Endometrial microvascular endothelial cells (primary cell): ENCODE results near the gene ISM1. TPM values are rescaled to one million over a fixed set of nuclear protein-coding genes. Genes with fewer than 3 reads are reported as not detected.

Experiments
- in situ Hi-C: cut with HindIII; loops from 2 replicates; pipeline ENCODE4 v1.10.0; 2017; ENCODE audit warnings: low sequenced_read_pairs, low pct_unique_long_range_greater_than_20kb; ENCODE audit errors: inconsistent ontology term
- total RNA-seq: library from RNA; depleted of rRNA; stranded (reverse); fragments of >200 nt; gene quantifications from one replicate; pipeline ENCODE4 v1.2.3, GENCODE V29; 2015; ENCODE audit errors: inconsistent ontology term

The ISM1 gene
- total RNA-seq, 1 donor from 2014 or later: 0.84 TPM

DNA sequence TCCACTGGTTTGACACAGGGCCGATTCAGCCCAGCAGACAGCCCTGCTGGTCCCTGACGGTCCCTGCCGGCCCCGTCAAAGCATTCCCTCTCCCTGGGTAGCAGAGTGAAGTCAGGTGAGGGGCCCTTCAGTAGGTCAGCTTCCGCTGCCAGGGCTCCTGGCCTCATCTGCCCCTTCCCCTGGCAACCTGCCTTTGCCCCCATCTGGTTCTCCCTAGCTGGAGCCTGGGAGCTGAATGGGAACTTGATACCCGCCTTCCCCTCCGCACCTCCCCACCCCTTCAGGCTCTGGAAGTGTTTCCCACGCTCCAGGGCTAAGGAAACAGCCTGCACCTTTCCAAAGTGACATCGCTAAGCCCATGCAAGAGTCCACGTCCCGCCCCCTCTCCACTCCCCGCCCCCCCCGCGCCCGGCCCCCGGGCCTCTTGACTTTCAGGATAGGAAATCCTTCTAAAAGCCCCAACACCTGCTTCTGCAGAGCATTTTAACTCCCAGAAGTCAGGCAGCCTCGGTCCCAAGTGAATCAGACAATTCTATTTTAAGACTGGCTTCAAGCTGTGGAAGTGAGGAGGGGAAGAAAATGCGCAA, 53.3 kb downstream of the ISM1 start:
- in situ Hi-C loops: no loop called here

DNA sequence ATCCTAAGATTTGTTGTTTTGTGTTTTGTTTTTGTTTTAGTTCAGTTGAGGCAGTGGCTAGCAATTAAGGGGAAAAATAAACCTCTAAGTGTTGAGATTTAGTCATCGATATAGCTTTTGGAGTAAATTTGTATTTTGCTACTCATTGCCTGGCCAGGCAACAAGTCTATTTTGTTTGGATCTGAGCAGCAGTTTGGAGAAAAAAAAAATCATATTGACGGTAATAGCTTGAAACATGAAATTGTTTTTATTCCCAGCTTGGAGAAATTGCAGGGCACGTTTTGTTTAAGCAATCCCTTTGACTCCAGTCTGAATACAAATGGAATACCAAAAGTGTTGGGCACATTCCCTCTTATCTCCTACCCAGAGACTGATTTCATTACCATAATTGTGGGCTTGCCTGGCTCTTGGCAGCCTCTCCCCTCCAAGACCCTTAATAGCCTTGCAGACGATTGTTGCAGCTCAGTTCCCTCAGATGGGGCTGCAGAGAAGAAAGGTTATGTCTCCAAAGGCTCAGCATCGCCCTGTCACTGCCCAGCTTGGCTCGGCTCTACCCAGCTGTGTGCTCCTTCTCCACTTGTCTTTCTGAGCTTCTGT, 56.0 kb downstream of the ISM1 start:
- in situ Hi-C loops: no loop called here

- in situ Hi-C loops: no loop called here
These were observed 56.7 kb downstream of the ISM1 start for GRCh38 chr20:13277663-13278295.

DNA sequence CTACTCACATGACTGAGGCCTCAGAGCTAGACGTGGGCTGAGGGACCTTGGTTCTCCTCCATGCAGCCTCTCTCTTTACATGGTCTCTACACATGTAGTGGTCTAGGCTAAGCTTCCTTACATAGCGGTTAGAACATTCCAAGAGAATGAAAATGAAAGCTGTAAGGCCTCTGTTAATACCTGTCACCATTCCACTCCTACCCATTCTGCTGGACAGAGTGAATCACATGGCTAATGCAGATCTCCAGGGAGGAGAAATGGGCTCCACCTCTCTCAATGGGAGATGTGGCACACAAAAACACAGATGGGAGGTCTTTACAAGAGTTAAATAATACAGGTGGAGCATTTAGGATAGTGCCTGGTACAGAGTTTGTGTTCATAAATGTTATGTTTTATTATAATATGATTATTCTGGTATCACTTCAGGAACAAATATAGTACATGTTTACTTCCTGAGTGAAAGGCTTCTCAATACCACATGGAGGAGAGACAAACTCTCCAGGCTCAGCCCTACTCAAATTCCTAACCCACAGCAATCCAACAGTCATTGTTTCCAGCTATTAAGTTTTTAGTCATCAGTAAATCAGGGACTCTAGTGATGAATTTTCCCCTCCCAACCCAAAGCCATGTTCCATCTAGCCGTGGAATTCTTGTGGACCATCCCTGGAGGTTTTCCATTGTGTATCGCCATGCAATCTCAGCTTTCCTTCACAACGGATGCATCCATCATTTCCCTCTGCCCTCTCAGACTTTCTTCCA, 57.9 kb downstream of the ISM1 start:
- in situ Hi-C loops: no loop called here

GRCh38 chr20:13280609-13281324, 59.7 kb downstream of the ISM1 start:
- in situ Hi-C loops: no loop called here

- in situ Hi-C loops: no loop called here
These were observed 63.1 kb downstream of the ISM1 start for GRCh38 chr20:13283869-13284829.

- in situ Hi-C loops: no loop called here
These were observed 63.8 kb downstream of the ISM1 start for GRCh38 chr20:13284830-13285229.

DNA sequence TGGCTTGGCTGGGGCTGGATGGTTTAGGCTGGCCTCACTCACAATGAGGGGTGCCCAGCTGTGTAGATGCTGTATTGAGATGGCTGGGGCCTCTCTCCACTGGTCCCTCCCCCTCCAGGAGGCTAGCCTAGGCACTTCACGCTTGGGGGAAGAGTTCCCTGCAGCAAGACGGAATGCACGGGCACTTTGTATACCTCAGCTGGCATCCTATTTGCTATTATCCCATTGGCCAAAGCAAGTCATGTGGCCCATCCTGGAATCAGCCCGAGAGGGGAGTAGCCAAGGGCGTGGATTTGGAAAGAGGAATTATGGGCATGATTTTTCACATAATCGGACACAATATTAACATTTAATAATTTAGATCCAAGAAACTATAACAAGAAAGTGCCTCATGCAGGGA, 64.3 kb downstream of the ISM1 start:
- in situ Hi-C loops: no loop called here

DNA sequence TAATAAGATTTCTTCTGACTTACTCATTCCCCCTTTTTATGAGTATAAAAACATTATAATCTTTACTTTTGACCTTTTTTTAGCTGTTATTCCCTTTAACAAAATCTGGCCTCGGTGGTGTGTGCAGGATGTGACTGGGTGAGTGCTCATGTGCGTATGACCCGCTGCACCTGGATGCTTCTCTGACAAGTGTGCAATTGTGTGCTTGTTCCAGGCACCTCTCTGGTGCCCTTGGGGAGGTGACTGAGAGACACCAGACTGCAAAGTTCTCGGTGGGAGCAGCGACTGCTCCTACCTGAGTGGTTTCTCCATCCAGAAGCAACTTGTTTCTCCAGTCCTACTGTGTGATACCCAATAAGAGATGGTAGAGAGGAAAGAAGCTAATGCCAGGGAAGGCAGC, 65.0 kb downstream of the ISM1 start:
- in situ Hi-C loops: no loop called here

DNA sequence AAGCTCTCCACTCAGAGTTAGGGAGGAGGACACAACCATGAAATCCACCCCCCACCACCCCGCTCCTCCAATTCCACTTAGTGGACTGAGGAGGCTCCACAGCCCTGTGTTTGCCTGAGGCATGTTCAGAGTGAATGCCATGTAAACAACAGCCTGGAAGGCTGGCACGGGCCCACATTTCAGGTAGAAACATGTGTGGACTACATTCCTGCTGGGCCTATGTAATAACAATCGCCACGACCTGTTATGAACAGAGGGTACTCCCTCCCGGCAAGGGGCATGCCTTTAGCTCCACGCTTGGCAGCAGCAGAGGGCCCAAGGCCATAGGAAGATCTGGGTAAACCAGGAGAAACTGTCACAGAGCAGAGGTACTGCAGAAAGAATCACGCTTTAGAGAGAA, 65.5 kb downstream of the ISM1 start:
- in situ Hi-C loops: no loop called here

- in situ Hi-C loops: no loop called here
These were observed 67.3 kb downstream of the ISM1 start for GRCh38 chr20:13288357-13288756.

DNA sequence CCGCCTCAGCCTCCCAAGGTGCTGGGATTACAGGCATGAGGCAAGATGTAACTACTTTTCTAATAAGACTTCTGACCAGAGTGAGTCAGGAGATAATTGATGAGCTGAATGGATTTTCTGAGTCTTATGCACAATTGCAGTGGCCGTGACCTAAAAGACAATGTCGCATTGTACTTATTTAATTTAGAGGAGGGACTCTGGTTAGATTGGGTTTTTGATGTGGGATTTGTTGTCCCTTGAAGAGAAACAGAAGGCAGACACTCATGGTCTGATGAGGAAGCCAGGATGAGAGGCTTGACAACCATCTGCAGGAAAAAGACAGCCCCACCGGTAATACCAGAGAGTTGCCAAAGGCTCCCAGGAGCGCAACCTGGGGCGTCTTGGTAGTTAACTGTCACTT, 68.0 kb downstream of the ISM1 start:
- in situ Hi-C loops: no loop called here

GRCh38 chr20:13290724-13291123, 69.7 kb downstream of the ISM1 start:
- in situ Hi-C loops: no loop called here

- in situ Hi-C loops: no loop called here
These were observed 70.1 kb downstream of the ISM1 start for GRCh38 chr20:13291157-13291556.

DNA sequence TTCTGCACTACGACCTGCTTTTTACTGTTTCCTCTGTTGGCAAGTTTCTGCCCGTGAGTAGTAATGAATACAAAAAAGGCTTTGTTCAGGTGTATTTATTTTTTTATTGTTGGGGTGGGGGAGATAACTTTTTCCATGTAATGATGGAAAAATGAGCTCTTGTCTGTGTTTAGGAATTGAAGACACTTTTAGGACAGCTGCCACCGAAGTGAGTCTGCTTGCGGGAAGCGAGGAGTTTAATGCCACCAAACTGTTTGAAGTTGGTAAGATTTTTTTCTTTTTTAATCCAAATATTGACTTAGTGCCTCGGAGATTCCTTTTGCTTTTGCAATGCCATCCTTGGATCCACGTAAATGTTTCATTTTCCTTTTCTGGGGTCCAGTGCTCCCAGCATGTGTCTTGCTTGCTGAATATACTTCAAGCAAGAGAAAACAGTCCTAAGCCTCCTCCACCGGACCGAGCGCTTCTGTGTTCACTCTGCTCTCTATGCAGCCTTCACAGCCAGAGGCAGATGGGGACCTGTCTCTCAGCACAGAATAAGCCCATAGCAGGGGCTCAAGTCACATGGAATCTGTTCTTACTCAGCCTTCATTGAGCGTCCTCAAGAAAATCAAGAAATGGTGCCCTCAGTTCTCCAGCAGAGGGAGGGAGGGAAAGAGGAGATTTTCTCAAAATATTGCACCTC, 71.3 kb downstream of the ISM1 start:
- in situ Hi-C loops: no loop called here

- in situ Hi-C loops: no loop called here
These were observed 73.4 kb downstream of the ISM1 start for GRCh38 chr20:13294522-13294921.

GRCh38 chr20:13295637-13296036, 74.6 kb downstream of the ISM1 start:
- in situ Hi-C loops: no loop called here

GRCh38 chr20:13296070-13296469, 75.0 kb downstream of the ISM1 start:
- in situ Hi-C loops: no loop called here
